HepG2 (cell line): ENCODE results near the gene ZC3H18. TPM values are rescaled to one million over a fixed set of nuclear protein-coding genes. Genes with fewer than 3 reads are reported as not detected.

ENCODE experiments used
- ATM ChIP-seq: fragments of 450-650 bp; IDR thresholded peaks from 2 replicates; pipeline ENCODE4 v1.7.1; 2017; ENCODE audit warnings: mild to moderate bottlenecking, borderline replicate concordance
- BRCA1 ChIP-seq: sonication (generic); formaldehyde crosslinking; IDR thresholded peaks from 2 replicates; pipeline ENCODE4 v1.4.0; 2020; ENCODE audit warnings: missing genetic modification reagents
- CHD2 ChIP-seq: IDR thresholded peaks from 2 replicates; pipeline ENCODE4 v1.6.1; 2011; ENCODE audit warnings: low read depth, low read length, improper control_type of control experiment
- DNMT1 ChIP-seq: sonication (generic); formaldehyde crosslinking; IDR thresholded peaks from 2 replicates; pipeline ENCODE4 v1.5.1; 2020; ENCODE audit warnings: mild to moderate bottlenecking, missing genetic modification reagents
- DNMT3B ChIP-seq: conservative IDR thresholded peaks from 2 replicates; pipeline ENCODE4 v1.6.1; 2016; ENCODE audit warnings: missing biosample characterization, control low read depth
- KAT7 ChIP-seq: IDR thresholded peaks from 2 replicates; pipeline ENCODE4 v1.6.1; 2018; ENCODE audit warnings: borderline replicate concordance, missing compliant biosample characterization
- KLF13 ChIP-seq: sonication (generic); formaldehyde crosslinking; IDR thresholded peaks from 2 replicates; pipeline ENCODE4 v1.4.0; 2020; ENCODE audit warnings: mild to moderate bottlenecking, missing genetic modification reagents
- LCORL ChIP-seq, 2 experiments: fragments of 450-650 bp in 1 of 2; sonication (generic) in 1 of 2; formaldehyde crosslinking in 1 of 2; IDR thresholded peaks; 2 replicates each; pipeline versions ENCODE4 v1.5.0 to v1.6.1; 2017 to 2020; ENCODE audit warnings: antibody characterized with exemption in 1 of 2, missing genetic modification reagents in 1 of 2
- MIXL1 ChIP-seq: IDR thresholded peaks from 2 replicates; pipeline ENCODE4 v1.6.1; 2016
- NFRKB ChIP-seq: fragments of 450-650 bp; IDR thresholded peaks from 2 replicates; pipeline ENCODE4 v1.6.1; 2017
- NRL ChIP-seq: sonication (generic); formaldehyde crosslinking; IDR thresholded peaks from 2 replicates; pipeline ENCODE4 v1.5.0; 2020; ENCODE audit warnings: missing genetic modification reagents, mild to moderate bottlenecking, moderate library complexity, borderline replicate concordance
- PRDM10 ChIP-seq: sonication (generic); formaldehyde crosslinking; IDR thresholded peaks from 2 replicates; pipeline ENCODE4 v1.4.0; 2020; ENCODE audit warnings: low read depth, missing genetic modification reagents
- RAD21 ChIP-seq: fragments of 450-650 bp; formaldehyde crosslinking; IDR thresholded peaks from 2 replicates; pipeline ENCODE4 v1.5.0; 2020; ENCODE audit warnings: mild to moderate bottlenecking
- REL ChIP-seq: sonication (generic); formaldehyde crosslinking; conservative IDR thresholded peaks from 2 replicates; pipeline ENCODE4 v1.8.0; 2022; ENCODE audit warnings: mild to moderate bottlenecking, missing genetic modification reagents, moderate library complexity
- SALL2 ChIP-seq: sonication (generic); formaldehyde crosslinking; IDR thresholded peaks from 2 replicates; pipeline ENCODE4 v1.8.1; 2023; ENCODE audit warnings: mild to moderate bottlenecking, missing genetic modification reagents, inconsistent platforms
- SRF ChIP-seq: IDR thresholded peaks from 2 replicates; pipeline ENCODE4 v1.6.1; 2011; ENCODE audit warnings: mild to moderate bottlenecking, low read depth, low read length, moderate library complexity
- TCF12 ChIP-seq, 2 experiments: fragments of 450-650 bp in 1 of 2; sonication (generic) in 1 of 2; formaldehyde crosslinking in 1 of 2; IDR thresholded peaks; 2 replicates each; pipeline versions ENCODE4 v1.6.1 to v1.8.0; 2017 to 2022; ENCODE audit warnings: antibody characterized with exemption in 1 of 2, mild to moderate bottlenecking in 1 of 2, missing genetic modification reagents in 1 of 2, moderate library complexity in 1 of 2
- ZBTB7A ChIP-seq: sonication (generic); formaldehyde crosslinking; IDR thresholded peaks from 2 replicates; pipeline ENCODE4 v1.8.0; 2022; ENCODE audit warnings: mild to moderate bottlenecking, missing genetic modification reagents
- ZFP91 ChIP-seq: sonication (generic); formaldehyde crosslinking; IDR thresholded peaks from 2 replicates; pipeline ENCODE4 v1.9.0; 2022; ENCODE audit warnings: missing genetic modification reagents, mild to moderate bottlenecking, borderline replicate concordance
- ZNF160 ChIP-seq: sonication (generic); formaldehyde crosslinking; IDR thresholded peaks from 2 replicates; pipeline ENCODE4 v1.8.0; 2022; ENCODE audit warnings: mild to moderate bottlenecking, inconsistent platforms, missing genetic modification reagents
- ZNF331 ChIP-seq: sonication (generic); formaldehyde crosslinking; IDR thresholded peaks from 2 replicates; pipeline ENCODE4 v1.4.0; 2020; ENCODE audit warnings: missing genetic modification reagents
- ZNF33B ChIP-seq: sonication (generic); formaldehyde crosslinking; IDR thresholded peaks from 2 replicates; pipeline ENCODE4 v1.5.1; 2020; ENCODE audit warnings: mild to moderate bottlenecking, missing genetic modification reagents
- ZNF776 ChIP-seq: sonication (generic); formaldehyde crosslinking; IDR thresholded peaks from 2 replicates; pipeline ENCODE4 v1.4.0; 2020; ENCODE audit warnings: mild to moderate bottlenecking, missing genetic modification reagents
- polyA plus RNA-seq, 8 experiments: library from polyadenylated mRNA; depleted of rRNA in 3 of 8; stranded (reverse) in 7 of 8; unstranded in 1 of 8; fragments of >200 nt; fragmentation: Illumina TruSeq in 4 of 8; extraction: Trizol in 4 of 8; gene quantifications; 2 replicates each; pipeline versions ENCODE4 v1.2.1 to v1.2.3, GENCODE V29; 2011 to 2016; ENCODE audit warnings: low read depth in 4 of 8, missing spikeins in 1 of 8, mixed read lengths in 1 of 8; ENCODE audit not compliant: insufficient read depth in 1 of 8
- total RNA-seq, 5 experiments: library from RNA; depleted of rRNA; stranded (reverse); fragments of >200 nt; fragmentation: Illumina TruSeq; extraction: Trizol; gene quantifications; 2 replicates each; pipeline ENCODE4 v1.2.3, GENCODE V29; 2016; ENCODE audit warnings: low read depth in 1 of 5
- TF ChIP-seq, protein P1 (sequence below): sonication (generic); formaldehyde crosslinking; IDR thresholded peaks from 2 replicates; pipeline ENCODE4 v1.5.1; 2020; ENCODE audit warnings: mild to moderate bottlenecking, moderate library complexity, missing genetic modification reagents
- TF ChIP-seq, protein P2 (sequence below): conservative IDR thresholded peaks from 2 replicates; pipeline ENCODE4 v1.6.1; 2018; ENCODE audit warnings: missing genetic modification reagents

Gene ZC3H18
- total and polyA plus RNA-seq, 2 of the 13 experiments (the other 11 are each of a cell fraction or from before 2014, with no cell fraction given), result 11.2 to 27.4 TPM

DNA sequence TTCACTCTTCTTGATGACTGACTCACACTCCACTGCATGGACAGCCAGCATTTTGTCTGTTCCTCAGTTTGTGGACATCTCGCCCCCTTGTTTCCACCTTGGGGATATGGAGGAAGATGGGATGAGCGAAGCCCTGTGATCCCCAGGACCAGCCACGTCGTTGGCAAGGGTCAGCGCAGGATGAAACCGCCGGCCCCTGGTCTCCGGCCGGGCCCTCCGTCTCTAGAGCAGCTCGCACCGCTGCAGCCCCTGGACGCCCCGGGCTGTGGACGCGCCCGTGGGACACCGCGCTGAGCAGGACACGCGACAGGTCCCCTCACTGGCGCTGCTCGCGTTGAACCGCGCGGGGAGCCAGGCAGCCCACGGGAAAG lies 604 bp upstream of the ZC3H18 start (continued):
- no peak for TF ChIP-seq LCORL (IDR thresholded peaks at IDR 0.05)
- no peak for TF ChIP-seq LCORL (CRISPR knock-in tag; IDR thresholded peaks at IDR 0.05)
- TF ChIP-seq MIXL1, result no peak
- TF ChIP-seq SRF, result no peak
- TF ChIP-seq ZBTB7A (CRISPR knock-in tag), result no peak
- TF ChIP-seq BRCA1 (CRISPR knock-in tag), result no peak
- no peak for TF ChIP-seq KLF13 (CRISPR knock-in tag)
- no peak for TF ChIP-seq ZNF160 (CRISPR knock-in tag)
- TF ChIP-seq NRL (CRISPR knock-in tag), result no peak
- 0 out of 2 replicates have a peak, but pooled peaks have one; percentile 30 for TF ChIP-seq CHD2
- TF ChIP-seq DNMT1 (CRISPR knock-in tag), result no peak
- peak; percentile 9; the same call in 1 of the 2 replicates for TF ChIP-seq RAD21 (CRISPR knock-in tag)
- TF ChIP-seq ZNF331 (CRISPR knock-in tag), result no peak
- no peak for TF ChIP-seq NFRKB
- TF ChIP-seq, protein P1, sequence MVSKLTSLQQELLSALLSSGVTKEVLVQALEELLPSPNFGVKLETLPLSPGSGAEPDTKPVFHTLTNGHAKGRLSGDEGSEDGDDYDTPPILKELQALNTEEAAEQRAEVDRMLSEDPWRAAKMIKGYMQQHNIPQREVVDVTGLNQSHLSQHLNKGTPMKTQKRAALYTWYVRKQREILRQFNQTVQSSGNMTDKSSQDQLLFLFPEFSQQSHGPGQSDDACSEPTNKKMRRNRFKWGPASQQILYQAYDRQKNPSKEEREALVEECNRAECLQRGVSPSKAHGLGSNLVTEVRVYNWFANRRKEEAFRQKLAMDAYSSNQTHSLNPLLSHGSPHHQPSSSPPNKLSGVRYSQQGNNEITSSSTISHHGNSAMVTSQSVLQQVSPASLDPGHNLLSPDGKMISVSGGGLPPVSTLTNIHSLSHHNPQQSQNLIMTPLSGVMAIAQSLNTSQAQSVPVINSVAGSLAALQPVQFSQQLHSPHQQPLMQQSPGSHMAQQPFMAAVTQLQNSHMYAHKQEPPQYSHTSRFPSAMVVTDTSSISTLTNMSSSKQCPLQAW (CRISPR knock-in tag), result peak; percentile 50; the same call in 1 of the 2 replicates
- no peak for TF ChIP-seq TCF12 (IDR thresholded peaks at IDR 0.05)
- TF ChIP-seq TCF12 (CRISPR knock-in tag; IDR thresholded peaks at IDR 0.05), result no peak
- no peak for TF ChIP-seq ZNF776
- TF ChIP-seq, protein P2, sequence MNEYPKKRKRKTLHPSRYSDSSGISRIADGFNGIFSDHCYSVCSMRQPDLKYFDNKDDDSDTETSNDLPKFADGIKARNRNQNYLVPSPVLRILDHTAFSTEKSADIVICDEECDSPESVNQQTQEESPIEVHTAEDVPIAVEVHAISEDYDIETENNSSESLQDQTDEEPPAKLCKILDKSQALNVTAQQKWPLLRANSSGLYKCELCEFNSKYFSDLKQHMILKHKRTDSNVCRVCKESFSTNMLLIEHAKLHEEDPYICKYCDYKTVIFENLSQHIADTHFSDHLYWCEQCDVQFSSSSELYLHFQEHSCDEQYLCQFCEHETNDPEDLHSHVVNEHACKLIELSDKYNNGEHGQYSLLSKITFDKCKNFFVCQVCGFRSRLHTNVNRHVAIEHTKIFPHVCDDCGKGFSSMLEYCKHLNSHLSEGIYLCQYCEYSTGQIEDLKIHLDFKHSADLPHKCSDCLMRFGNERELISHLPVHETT (CRISPR knock-in tag), result no peak
- TF ChIP-seq PRDM10 (CRISPR knock-in tag), result no peak
- no peak for TF ChIP-seq SALL2 (CRISPR knock-in tag)
- TF ChIP-seq REL (CRISPR knock-in tag), result peak; percentile 95
- TF ChIP-seq DNMT3B (CRISPR knock-in tag), result no peak
- no peak for TF ChIP-seq ZNF33B
- no peak for TF ChIP-seq KAT7
- TF ChIP-seq ZFP91 (CRISPR knock-in tag), result peak; percentile 64; the same call in 1 of the 2 replicates
- no peak for TF ChIP-seq ATM
